ENCODE measurements around the gene TMEM263.

GRCh38 chr12:106984588-106985137 is 29.0 kb downstream of the TMEM263 start:
- TF ChIP-seq, protein P1, sequence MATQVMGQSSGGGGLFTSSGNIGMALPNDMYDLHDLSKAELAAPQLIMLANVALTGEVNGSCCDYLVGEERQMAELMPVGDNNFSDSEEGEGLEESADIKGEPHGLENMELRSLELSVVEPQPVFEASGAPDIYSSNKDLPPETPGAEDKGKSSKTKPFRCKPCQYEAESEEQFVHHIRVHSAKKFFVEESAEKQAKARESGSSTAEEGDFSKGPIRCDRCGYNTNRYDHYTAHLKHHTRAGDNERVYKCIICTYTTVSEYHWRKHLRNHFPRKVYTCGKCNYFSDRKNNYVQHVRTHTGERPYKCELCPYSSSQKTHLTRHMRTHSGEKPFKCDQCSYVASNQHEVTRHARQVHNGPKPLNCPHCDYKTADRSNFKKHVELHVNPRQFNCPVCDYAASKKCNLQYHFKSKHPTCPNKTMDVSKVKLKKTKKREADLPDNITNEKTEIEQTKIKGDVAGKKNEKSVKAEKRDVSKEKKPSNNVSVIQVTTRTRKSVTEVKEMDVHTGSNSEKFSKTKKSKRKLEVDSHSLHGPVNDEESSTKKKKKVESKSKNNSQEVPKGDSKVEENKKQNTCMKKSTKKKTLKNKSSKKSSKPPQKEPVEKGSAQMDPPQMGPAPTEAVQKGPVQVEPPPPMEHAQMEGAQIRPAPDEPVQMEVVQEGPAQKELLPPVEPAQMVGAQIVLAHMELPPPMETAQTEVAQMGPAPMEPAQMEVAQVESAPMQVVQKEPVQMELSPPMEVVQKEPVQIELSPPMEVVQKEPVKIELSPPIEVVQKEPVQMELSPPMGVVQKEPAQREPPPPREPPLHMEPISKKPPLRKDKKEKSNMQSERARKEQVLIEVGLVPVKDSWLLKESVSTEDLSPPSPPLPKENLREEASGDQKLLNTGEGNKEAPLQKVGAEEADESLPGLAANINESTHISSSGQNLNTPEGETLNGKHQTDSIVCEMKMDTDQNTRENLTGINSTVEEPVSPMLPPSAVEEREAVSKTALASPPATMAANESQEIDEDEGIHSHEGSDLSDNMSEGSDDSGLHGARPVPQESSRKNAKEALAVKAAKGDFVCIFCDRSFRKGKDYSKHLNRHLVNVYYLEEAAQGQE (IDR thresholded peaks at IDR 0.05; ENCODE audit: insufficient read depth in 1 of 2, low read depth in 2 of 2, low read length in 2 of 2) = no peak
- TF ChIP-seq POLR2AphosphoS5 (IDR thresholded peaks at IDR 0.05; ENCODE audit: low read depth, low read length) = no peak
- TF ChIP-seq SIN3A (IDR thresholded peaks at IDR 0.05; ENCODE audit: borderline replicate concordance, insufficient read depth, low read length) = no peak
- no peak for TF ChIP-seq TAF1 (IDR thresholded peaks at IDR 0.05; ENCODE audit: borderline replicate concordance, insufficient read depth, low read length)
- TF ChIP-seq FOXP2 (optimal IDR thresholded peaks at IDR 0.05; ENCODE audit: borderline replicate concordance, extremely low read depth, extremely low read length, insufficient read depth) = no peak
